Muscle layer of duodenum (tissue), 2 donors: ENCODE results near the gene HERC5.
"Not testable (repeated sequence)": the region's sequence is repeated elsewhere in the genome, so short reads cannot be mapped to it uniquely, and the experiment has no call there.

ENCODE experiments used
- H3K27ac ChIP-seq: one replicate; pipeline ENCODE4 v1.7.0; 2013; ENCODE audit warnings: mild to moderate bottlenecking, low read length
- H3K27me3 ChIP-seq: one replicate; pipeline ENCODE4 v1.7.0; 2013; ENCODE audit warnings: low read depth, mild to moderate bottlenecking, control low read depth, low read length
- H3K36me3 ChIP-seq, 2 donors: one replicate each; pipeline ENCODE4 v1.7.0; 2013; ENCODE audit warnings: low read length in 2 of 2, control low read depth in 1 of 2, mild to moderate bottlenecking in 1 of 2; ENCODE audit not compliant: insufficient read depth in 2 of 2, control insufficient read depth in 1 of 2
- H3K4me1 ChIP-seq, 2 donors: one replicate each; pipeline ENCODE4 v1.7.0; 2013; ENCODE audit warnings: low read length in 2 of 2, mild to moderate bottlenecking in 2 of 2, control low read depth in 1 of 2, moderate library complexity in 1 of 2; ENCODE audit not compliant: insufficient read depth in 2 of 2, control insufficient read depth in 1 of 2
- H3K4me3 ChIP-seq, 2 donors: one replicate each; pipeline ENCODE4 v1.7.0; 2013; ENCODE audit warnings: low read length in 2 of 2, low read depth in 1 of 2, mild to moderate bottlenecking in 1 of 2
- H3K9me3 ChIP-seq, 2 donors: one replicate each; pipeline ENCODE4 v1.7.0; 2013; ENCODE audit warnings: low read length in 2 of 2, control low read depth in 1 of 2, mild to moderate bottlenecking in 1 of 2; ENCODE audit not compliant: control insufficient read depth in 1 of 2
- donor health status: healthy.

The HERC5 gene

DNA sequence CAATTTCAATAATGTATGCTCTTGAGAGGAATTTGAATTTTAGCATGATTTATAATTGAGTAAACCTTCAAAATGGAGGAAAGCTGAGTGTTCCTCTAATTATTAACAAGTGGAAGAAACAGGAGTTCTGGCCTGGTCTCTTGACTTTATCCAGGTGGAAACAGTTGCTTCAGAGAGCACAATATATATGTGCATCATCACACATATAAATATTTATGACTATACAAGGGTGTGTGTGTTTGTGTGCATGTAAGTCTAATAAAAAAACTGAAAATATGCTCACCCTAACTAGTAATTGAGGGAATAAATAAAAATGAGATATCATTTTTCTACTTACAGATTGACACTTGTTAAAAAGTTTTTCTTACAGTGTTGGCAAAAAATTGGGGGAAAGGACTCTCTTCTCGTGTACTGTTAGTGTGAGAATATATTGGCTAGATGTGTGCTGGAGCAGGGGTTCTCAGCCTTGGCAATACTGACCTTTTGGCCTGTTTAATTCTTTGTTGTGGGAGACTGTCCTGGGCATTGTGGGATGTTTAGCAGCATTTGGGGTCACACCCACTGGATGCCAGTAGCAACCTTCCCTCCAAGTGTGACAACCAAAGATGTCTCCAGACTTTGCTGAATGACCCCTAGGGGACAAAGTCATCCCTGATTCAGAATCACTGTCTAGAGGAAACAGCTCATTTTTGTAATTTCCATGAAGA lies 20.8 kb upstream of the HERC5 start:
- Histone ChIP-seq H3K4me1 (no peaks in the 10 kb centered on the region), H3K9me3 (peaks cover 3 to 6% of the 10 kb centered on the region in 2 donors), H3K27ac (no peak overlapping the region), H3K27me3 (no peaks in the 10 kb centered on the region), H3K36me3 (peaks cover 0 to 10% of the 10 kb centered on the region in 2 donors), H3K4me3 (no peak overlapping the region)

DNA sequence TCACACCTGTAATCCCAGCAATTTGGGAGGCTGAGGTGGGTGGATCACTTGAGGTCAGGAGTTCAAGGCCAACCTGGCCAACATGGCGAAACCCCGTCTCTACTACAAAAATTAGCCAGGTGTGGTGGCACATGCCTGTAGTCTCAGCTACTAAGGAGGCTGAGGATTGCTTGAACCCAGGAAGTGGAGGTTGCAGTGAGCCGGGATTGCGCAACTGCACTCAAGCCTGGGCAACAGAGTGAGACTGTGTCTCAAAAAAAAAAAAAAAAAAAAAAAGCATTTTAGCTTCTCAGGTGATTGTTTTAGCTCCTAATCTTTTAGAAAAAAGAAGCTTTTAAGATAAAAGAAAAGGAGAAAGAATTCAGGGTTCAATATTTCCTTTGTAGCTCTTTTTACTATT lies 19.0 kb upstream of the HERC5 start:
- not testable (repeated sequence) for H3K4me3 ChIP-seq, H3K27me3 ChIP-seq, H3K9me3 ChIP-seq, H3K27ac ChIP-seq, H3K4me1 ChIP-seq
- peaks cover 4 to 16% of the 10 kb centered on the region in 2 donors for H3K36me3 ChIP-seq

GRCh38 chr4:88439161-88439760 lies 17.7 kb upstream of the HERC5 start:
- Histone ChIP-seq H3K9me3 (no peaks in the 10 kb centered on the region), H3K27ac (no peak overlapping the region), H3K27me3 (no peaks in the 10 kb centered on the region), H3K4me3 (no peak overlapping the region), H3K36me3 (peaks cover 6% of the 10 kb centered on the region in 2 donors), H3K4me1 (no peaks in the 10 kb centered on the region)

DNA sequence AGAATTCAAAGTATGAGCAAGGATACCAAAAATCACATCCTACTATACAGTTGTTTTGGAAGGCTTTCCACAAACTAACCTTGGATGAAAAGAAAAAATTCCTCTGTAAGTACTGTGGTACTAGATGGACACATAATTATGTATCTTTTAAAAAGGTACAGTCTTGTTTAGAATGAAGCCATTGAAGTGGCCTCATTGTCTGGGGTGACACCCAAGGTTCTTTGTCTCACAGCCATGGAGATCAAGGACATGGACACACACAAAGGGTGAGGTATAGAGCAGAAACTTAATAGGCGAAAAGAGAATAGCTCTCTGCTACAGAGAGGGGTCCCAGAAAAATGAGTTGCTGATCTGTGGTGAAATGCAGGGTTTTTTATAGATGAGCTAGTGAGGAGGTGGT lies 16.8 kb upstream of the HERC5 start:
- H3K27me3 ChIP-seq: no peaks in the 10 kb centered on the region
- peaks cover 5 to 6% of the 10 kb centered on the region in 2 donors for H3K36me3 ChIP-seq
- H3K4me1 ChIP-seq: no peaks in the 10 kb centered on the region
- H3K27ac ChIP-seq: no peak overlapping the region
- H3K4me3 ChIP-seq: no peak overlapping the region
- H3K9me3 ChIP-seq: no peaks in the 10 kb centered on the region

DNA sequence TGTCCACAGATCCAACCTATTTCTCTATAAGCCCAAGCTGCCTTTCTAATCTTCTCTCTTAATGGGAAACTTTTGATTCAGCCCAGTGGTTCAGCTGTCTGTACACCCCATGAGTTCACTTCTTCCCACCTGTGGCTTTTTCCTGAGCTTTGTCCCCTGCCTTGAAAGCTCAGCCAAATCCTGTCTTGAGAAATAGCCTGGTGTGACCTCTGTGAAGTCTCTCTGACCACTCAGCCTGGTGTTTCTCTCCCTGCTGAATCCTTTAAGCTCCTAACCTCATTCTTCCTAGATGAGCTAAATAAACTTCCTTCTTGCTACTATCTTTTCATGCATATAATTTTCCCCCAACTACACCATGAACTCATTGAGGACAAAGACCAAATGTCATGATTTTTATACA lies 15.2 kb upstream of the HERC5 start:
- Histone ChIP-seq H3K27me3 (no peaks in the 10 kb centered on the region), H3K27ac (no peak overlapping the region), H3K4me1 (no peaks in the 10 kb centered on the region), H3K4me3 (no peak overlapping the region), H3K36me3 (peaks cover 5 to 6% of the 10 kb centered on the region in 2 donors), H3K9me3 (no peaks in the 10 kb centered on the region)

GRCh38 chr4:88442689-88443191 lies 14.2 kb upstream of the HERC5 start:
- no peak overlapping the region for H3K27ac ChIP-seq
- H3K27me3 ChIP-seq: no peaks in the 10 kb centered on the region
- H3K4me1 ChIP-seq: no peaks in the 10 kb centered on the region
- H3K9me3 ChIP-seq: no peaks in the 10 kb centered on the region
- peaks cover 5 to 6% of the 10 kb centered on the region in 2 donors for H3K36me3 ChIP-seq
- H3K4me3 ChIP-seq: no peak overlapping the region

DNA sequence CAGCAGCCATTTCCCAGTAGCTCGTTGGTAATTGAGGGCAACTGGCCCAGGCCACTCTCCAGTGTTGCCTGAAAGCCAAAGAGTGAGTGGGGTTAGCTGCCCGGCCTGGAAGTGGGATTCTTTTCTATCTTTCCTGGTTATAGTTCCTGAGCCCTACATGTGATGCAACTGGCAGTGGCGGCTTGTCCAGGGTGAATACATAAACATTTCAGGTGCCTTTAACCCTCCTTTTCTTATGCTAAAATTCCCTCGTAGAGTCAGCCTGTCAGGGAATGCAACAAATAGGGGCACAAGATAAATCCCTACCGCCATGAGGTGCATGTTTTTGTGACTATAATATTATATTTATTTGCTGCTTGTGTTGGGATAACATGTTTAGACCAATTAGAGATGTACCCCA lies 13.4 kb upstream of the HERC5 start:
- peaks cover 5 to 6% of the 10 kb centered on the region in 2 donors for H3K36me3 ChIP-seq
- H3K4me3 ChIP-seq: no peak overlapping the region
- no peaks in the 10 kb centered on the region for H3K4me1 ChIP-seq
- H3K27me3 ChIP-seq: no peaks in the 10 kb centered on the region
- H3K27ac ChIP-seq: no peak overlapping the region
- H3K9me3 ChIP-seq: no peaks in the 10 kb centered on the region

DNA sequence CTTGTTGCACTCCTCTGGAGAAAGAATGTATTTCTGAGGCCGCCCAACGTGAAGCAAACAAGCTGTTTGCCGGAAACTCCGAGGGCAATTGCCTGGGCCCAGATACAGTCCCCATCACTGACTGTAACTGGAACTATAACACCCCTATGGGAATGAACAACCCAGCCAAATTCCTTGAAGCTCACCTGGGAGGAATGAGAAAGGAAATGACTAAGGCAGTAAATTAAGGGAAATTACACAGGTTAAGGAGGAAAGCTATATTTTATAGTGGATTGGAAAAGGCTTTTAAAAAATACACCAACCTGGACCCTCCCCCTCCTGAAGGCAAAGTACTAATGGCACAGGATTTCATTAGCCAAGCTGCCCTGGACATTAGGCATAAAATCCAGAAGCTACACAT lies 11.7 kb upstream of the HERC5 start:
- Histone ChIP-seq H3K9me3 (no peaks in the 10 kb centered on the region), H3K27ac (no peak overlapping the region), H3K27me3 (no peaks in the 10 kb centered on the region), H3K4me1 (no peaks in the 10 kb centered on the region), H3K4me3 (no peak overlapping the region), H3K36me3 (peaks cover 5 to 6% of the 10 kb centered on the region in 2 donors)

GRCh38 chr4:88446124-88446523 lies 10.8 kb upstream of the HERC5 start:
- H3K27ac ChIP-seq: no peak overlapping the region
- H3K4me1 ChIP-seq: no peaks in the 10 kb centered on the region
- H3K4me3 ChIP-seq: no peak overlapping the region
- no peaks in the 10 kb centered on the region for H3K9me3 ChIP-seq
- H3K27me3 ChIP-seq: no peaks in the 10 kb centered on the region
- peaks cover 5 to 6% of the 10 kb centered on the region in 2 donors for H3K36me3 ChIP-seq

- Histone ChIP-seq H3K27ac (no peak overlapping the region), H3K4me3 (no peak overlapping the region)
Observed at GRCh38 chr4:88447371-88448095, 9.4 kb upstream of the HERC5 start.

GRCh38 chr4:88448211-88448765 lies 8.6 kb upstream of the HERC5 start:
- not testable (repeated sequence) for H3K4me1 ChIP-seq, H3K27me3 ChIP-seq, H3K27ac ChIP-seq, H3K4me3 ChIP-seq, H3K36me3 ChIP-seq, H3K9me3 ChIP-seq

More at GRCh38 chr4:88447371-88448095, 9.4 kb upstream of the HERC5 start:
- peaks cover 2 to 5% of the 10 kb centered on the region in 2 donors for H3K36me3 ChIP-seq
- H3K9me3 ChIP-seq: no peaks in the 10 kb centered on the region
- H3K27me3 ChIP-seq: no peaks in the 10 kb centered on the region
- H3K4me1 ChIP-seq: no peaks in the 10 kb centered on the region
